Measurements from ENCODE around the gene RASIP1. TPM values are rescaled to one million over a fixed set of nuclear protein-coding genes. Genes with fewer than 3 reads are reported as not detected.

RASIP1 gene
- total RNA-seq, 1 donor from 2014 or later: 0.62 TPM

DNA sequence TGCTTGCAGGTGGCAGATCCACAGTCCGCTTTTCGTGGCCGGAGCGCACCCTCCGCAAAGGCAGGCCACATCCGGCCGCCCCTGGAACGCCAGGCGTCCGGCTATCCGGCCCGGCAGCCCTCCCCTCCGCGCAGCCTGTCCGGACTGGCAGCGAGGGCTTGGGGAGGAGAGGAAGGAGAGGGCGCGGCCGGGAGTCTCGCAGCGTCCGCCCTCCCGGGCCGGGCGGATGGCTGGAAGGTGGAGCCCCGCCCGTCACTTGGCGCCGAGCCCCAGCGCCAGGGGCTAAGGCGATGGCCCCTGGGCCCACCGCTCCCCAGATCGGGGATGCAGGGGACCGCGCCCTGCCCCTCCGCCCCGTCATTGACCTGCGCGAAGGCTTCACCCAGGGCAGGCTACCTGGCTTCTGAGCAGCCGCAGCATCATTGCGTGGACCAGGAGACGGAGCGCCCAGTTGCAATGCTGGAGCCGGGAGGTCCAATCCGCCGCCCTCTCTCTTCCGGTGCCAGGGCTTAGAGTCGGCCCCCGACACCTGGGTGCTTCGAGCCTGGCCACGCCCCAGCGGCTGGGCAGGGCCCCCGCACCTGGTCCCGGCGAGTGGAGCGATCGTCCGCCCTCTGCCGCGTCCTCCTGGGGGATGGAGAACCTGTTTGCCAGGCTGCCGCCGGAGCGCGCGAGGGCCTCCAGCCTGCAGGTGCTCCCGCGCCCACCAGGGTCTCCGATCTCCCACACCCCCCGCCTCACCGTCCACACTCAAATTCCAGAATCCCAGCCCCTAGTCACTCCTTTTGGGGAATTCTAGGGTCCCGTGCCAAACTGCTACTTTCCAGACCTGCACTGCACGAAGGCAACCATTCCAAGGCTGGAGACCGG lies 12.3 kb upstream of the RASIP1 start, which contains the start of gene FUT1:
FUT1 (minus strand) TSS at position 146 of the 870 bp plus-strand sequence. CDS start 1,360 bp downstream, outside the sequence.
- TF ChIP-seq, protein P1, sequence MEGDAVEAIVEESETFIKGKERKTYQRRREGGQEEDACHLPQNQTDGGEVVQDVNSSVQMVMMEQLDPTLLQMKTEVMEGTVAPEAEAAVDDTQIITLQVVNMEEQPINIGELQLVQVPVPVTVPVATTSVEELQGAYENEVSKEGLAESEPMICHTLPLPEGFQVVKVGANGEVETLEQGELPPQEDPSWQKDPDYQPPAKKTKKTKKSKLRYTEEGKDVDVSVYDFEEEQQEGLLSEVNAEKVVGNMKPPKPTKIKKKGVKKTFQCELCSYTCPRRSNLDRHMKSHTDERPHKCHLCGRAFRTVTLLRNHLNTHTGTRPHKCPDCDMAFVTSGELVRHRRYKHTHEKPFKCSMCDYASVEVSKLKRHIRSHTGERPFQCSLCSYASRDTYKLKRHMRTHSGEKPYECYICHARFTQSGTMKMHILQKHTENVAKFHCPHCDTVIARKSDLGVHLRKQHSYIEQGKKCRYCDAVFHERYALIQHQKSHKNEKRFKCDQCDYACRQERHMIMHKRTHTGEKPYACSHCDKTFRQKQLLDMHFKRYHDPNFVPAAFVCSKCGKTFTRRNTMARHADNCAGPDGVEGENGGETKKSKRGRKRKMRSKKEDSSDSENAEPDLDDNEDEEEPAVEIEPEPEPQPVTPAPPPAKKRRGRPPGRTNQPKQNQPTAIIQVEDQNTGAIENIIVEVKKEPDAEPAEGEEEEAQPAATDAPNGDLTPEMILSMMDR (IDR thresholded peaks at IDR 0.05): no peak
- Mint-ChIP-seq H3K4me1 (ENCODE audit: low read depth) (peaks cover 11% of the 10 kb centered on the region), H3K9me3 (ENCODE audit: low read depth) (no peaks in the 10 kb centered on the region), H3K36me3 (ENCODE audit: low read depth) (no peaks in the 10 kb centered on the region), H3K27ac (ENCODE audit: unreplicated experiment) (no peak within 1 kb of the TSS), H3K27me3 (ENCODE audit: low read depth) (peaks cover 4% of the 10 kb centered on the region), H3K4me3 (ENCODE audit: unreplicated experiment) (peak within 1 kb of the TSS; percentile 64)
- no peak for DNase-seq (ENCODE audit: low spot score)

DNA sequence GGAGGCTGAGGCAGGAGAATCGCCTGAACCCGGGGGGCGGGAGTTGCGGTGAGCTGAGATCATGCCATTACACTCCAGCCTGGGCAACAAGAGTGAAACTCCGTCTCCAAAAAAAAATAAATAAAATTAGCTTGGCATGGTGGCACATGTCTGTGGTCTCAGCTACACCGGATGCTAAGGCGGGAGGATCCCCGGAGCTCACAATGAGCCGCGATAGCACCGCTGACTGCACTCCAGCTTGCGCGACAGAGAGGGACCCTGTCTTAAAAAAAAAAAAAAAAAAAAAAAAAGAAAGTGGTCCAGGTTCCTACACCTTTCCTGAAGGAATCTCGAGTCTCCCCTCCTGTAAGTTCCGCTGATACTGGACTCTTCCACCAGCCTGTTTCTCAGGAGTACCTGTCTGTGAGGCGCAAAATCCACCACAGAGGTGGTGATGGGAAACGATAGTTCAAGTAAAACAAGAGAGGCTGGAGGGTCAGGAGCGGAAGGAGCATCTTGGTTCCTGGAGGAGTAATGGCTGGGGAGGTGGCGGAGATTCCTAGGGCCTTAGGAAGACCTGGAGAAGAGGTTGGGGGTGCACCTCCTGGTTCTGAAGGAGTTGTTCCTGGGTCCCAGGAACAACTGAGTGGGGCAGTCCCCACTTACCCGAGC lies 11.6 kb upstream of the RASIP1 start:
- DNase-seq (ENCODE audit: low spot score): no peak
- peak overlapping the region; percentile 59 for H3K4me3 Mint-ChIP-seq (ENCODE audit: unreplicated experiment)
- H3K27ac Mint-ChIP-seq (ENCODE audit: unreplicated experiment): no peak overlapping the region
- no peaks in the 10 kb centered on the region for H3K9me3 Mint-ChIP-seq (ENCODE audit: low read depth)
- peaks cover 13% of the 10 kb centered on the region for H3K4me1 Mint-ChIP-seq (ENCODE audit: low read depth)
- TF ChIP-seq, protein P1 (IDR thresholded peaks at IDR 0.05): no peak
- peaks cover 4% of the 10 kb centered on the region for H3K27me3 Mint-ChIP-seq (ENCODE audit: low read depth)
- H3K36me3 Mint-ChIP-seq (ENCODE audit: low read depth): no peaks in the 10 kb centered on the region

DNA sequence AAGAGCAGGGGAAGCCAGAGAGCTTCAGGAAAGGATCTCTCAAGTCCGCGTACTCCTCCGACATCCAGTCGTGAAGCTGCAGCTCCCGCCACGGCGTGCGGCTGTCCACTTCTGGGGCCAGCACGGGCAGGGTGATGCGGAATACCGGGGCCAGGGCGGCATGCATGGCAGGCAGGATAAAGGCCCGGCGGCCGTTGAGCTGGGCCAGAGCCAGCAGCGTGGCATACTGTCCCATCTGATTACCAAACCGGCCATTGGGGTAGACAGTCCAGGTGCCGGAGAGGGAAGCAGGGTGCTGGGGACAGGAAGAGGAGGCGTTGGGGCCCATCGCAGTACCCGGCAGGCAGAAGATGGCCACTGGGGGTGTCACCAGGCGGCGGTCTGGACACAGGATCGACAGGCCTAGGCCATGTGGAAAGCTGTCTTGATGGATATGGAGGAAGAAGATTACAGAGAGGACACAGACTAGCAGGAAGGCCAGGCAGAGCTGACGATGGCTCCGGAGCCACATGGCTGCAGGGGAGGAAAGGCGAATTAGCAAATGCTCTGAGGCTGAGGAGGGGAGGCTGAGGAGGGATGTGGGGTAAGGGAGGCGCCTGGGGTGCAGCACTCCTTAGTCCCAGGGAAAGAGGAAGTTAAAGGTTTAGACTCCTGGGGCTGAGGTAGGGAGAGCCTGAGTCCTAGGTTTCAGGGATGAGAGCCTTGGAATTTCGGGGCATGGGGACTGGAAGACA lies 10.5 kb upstream of the RASIP1 start:
- Mint-ChIP-seq H3K27me3 (ENCODE audit: low read depth) (peaks cover 4% of the 10 kb centered on the region), H3K4me3 (ENCODE audit: unreplicated experiment) (peak overlapping the region; percentile 25), H3K27ac (ENCODE audit: unreplicated experiment) (no peak overlapping the region), H3K9me3 (ENCODE audit: low read depth) (no peaks in the 10 kb centered on the region), H3K4me1 (ENCODE audit: low read depth) (peaks cover 13% of the 10 kb centered on the region), H3K36me3 (ENCODE audit: low read depth) (no peaks in the 10 kb centered on the region)
- TF ChIP-seq, protein P1 (IDR thresholded peaks at IDR 0.05): no peak
- no peak for DNase-seq (ENCODE audit: low spot score)

DNA sequence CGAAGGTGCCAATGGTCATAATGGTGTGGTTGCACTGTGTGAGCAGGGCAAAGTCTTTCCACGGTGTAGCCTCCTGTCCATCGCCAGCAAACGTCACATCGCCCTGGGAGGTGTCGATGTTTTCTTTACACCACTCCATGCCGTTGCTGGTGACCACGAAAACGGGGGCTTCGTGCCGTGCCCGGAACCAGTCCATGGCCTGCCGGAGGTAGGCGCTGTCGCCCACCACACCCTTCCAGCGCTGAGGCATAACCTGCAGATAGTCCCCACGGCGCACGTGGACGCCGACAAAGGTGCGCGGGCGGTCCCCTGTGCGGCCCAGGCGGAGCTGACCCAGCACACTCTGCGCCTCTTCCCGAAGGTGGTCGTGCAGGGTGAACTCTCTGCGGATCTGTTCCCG lies 9.9 kb upstream of the RASIP1 start:
- Mint-ChIP-seq H3K27ac (ENCODE audit: unreplicated experiment) (no peak overlapping the region), H3K9me3 (ENCODE audit: low read depth) (no peaks in the 10 kb centered on the region), H3K36me3 (ENCODE audit: low read depth) (no peaks in the 10 kb centered on the region), H3K4me1 (ENCODE audit: low read depth) (peaks cover 13% of the 10 kb centered on the region), H3K4me3 (ENCODE audit: unreplicated experiment) (no peak overlapping the region), H3K27me3 (ENCODE audit: low read depth) (peaks cover 4% of the 10 kb centered on the region)
- TF ChIP-seq, protein P1 (IDR thresholded peaks at IDR 0.05): no peak
- no peak for DNase-seq (ENCODE audit: low spot score)

Measured in chondrocyte (in vitro differentiated cells).